Cardiac muscle cell (in vitro differentiated cells and primary cell): Measurements from ENCODE around the gene ZAR1. TPM values are rescaled to one million over a fixed set of nuclear protein-coding genes. Genes with fewer than 3 reads are reported as not detected.
A peak's percentile ranks its signal among the peaks of the same experiment; 100 is the strongest.
"Not testable (repeated sequence)": the region's sequence is repeated elsewhere in the genome, so short reads cannot be mapped to it uniquely, and the experiment has no call there.

Experiments
- DNase-seq, 2 donors: peaks; one replicate each; pipeline versions ENCODE4 v3.0.0 to v3.0.0-alpha.2; 2010 to 2017; ENCODE audit warnings: low read depth in 1 of 2, low spot score in 1 of 2
- H3K27ac ChIP-seq: fragments of 200-600 bp; sonication (generic); 2 replicates; pipeline ENCODE4 v1.5.1; 2016
- H3K27me3 ChIP-seq: fragments of 200-600 bp; sonication (generic); 2 replicates; pipeline ENCODE4 v1.6.0; 2016; ENCODE audit warnings: control low read depth
- H3K36me3 ChIP-seq: fragments of 200-600 bp; sonication (generic); 2 replicates; pipeline ENCODE4 v1.5.1; 2016; ENCODE audit warnings: control low read depth
- H3K4me1 ChIP-seq: fragments of 200-600 bp; sonication (generic); 2 replicates; pipeline ENCODE4 v1.8.1; 2017; ENCODE audit warnings: low read depth, mild to moderate bottlenecking, mixed run types
- H3K4me3 ChIP-seq: fragments of 200-600 bp; sonication (generic); 2 replicates; pipeline ENCODE4 v1.5.1; 2016; ENCODE audit warnings: mild to moderate bottlenecking
- H3K9me3 ChIP-seq: fragments of 200-600 bp; sonication (generic); 2 replicates; pipeline ENCODE4 v1.5.1; 2017; ENCODE audit warnings: low read depth, mild to moderate bottlenecking, control low read depth
- polyA plus RNA-seq: library from polyadenylated mRNA; unstranded; fragments of >200 nt; fragmentation: Nextera tagmentation; extraction: Ambion mirVana; gene quantifications from 2 replicates; pipeline ENCODE4 v1.2.1, GENCODE V29; 2016
- total RNA-seq: library from RNA; depleted of rRNA; stranded (reverse); fragments of >200 nt; gene quantifications from 2 replicates; pipeline ENCODE4 v1.2.3, GENCODE V29; 2016
- TF ChIP-seq, protein P1 (sequence below): IDR thresholded peaks from 2 replicates; pipeline ENCODE4 v1.5.1; 2012; ENCODE audit warnings: low read depth, mild to moderate bottlenecking, low read length

Gene ZAR1
- total RNA-seq (not detected in 2 replicates), polyA plus RNA-seq (not detected in 2 replicates)

- H3K36me3 ChIP-seq, result no peaks in the 10 kb centered on the region
- no peaks in the 10 kb centered on the region for H3K9me3 ChIP-seq
- H3K4me1 ChIP-seq, result no peaks in the 10 kb centered on the region
- H3K27ac ChIP-seq, result no peak within 1 kb of the TSS
- DNase-seq, result peak in 1 of 2 donors; percentile 18
- TF ChIP-seq, protein P1, sequence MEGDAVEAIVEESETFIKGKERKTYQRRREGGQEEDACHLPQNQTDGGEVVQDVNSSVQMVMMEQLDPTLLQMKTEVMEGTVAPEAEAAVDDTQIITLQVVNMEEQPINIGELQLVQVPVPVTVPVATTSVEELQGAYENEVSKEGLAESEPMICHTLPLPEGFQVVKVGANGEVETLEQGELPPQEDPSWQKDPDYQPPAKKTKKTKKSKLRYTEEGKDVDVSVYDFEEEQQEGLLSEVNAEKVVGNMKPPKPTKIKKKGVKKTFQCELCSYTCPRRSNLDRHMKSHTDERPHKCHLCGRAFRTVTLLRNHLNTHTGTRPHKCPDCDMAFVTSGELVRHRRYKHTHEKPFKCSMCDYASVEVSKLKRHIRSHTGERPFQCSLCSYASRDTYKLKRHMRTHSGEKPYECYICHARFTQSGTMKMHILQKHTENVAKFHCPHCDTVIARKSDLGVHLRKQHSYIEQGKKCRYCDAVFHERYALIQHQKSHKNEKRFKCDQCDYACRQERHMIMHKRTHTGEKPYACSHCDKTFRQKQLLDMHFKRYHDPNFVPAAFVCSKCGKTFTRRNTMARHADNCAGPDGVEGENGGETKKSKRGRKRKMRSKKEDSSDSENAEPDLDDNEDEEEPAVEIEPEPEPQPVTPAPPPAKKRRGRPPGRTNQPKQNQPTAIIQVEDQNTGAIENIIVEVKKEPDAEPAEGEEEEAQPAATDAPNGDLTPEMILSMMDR, result no peak
- peak within 1 kb of the TSS; percentile 23 for H3K4me3 ChIP-seq
- H3K27me3 ChIP-seq, result peaks cover 74% of the 10 kb centered on the region
Measured at GRCh38 chr4:48490012-48490679, at the start of gene ZAR1. TSS of gene ZAR1 (plus strand) at chr4:48490252. CDS start at chr4:48490292, 40 bp downstream.

- H3K27ac ChIP-seq, H3K4me3 ChIP-seq, H3K27me3 ChIP-seq, H3K4me1 ChIP-seq, DNase-seq, H3K36me3 ChIP-seq, H3K9me3 ChIP-seq: not testable (repeated sequence)
Measured at GRCh38 chr4:48440914-48441313, 49.1 kb upstream of the ZAR1 start.

DNA sequence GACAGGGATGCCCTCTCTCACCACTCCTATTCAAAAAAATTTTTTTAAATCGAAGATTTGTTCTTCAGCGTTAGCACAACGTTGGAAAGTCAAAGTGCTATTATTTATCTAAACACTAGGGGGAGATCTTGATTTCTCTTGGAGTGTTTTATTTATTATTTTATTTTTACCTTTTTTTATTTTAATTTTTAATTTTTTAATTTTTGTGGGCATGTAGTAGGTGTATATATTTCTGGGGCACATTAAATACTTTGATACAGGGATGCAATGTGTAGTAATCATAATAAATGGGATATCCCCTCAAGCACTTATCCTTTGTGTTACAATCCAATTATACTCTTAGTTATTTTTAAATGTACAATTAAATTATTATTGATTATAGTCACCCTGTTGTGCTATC lies 44.3 kb upstream of the ZAR1 start:
- peak; percentile 22 to 35 for DNase-seq
- no peaks in the 10 kb centered on the region for H3K27me3 ChIP-seq
- TF ChIP-seq, protein P1, result peak; percentile 43

GRCh38 chr4:48446642-48447041 lies 43.4 kb upstream of the ZAR1 start:
- DNase-seq, result no peak
- Histone ChIP-seq H3K27ac (no peak overlapping the region), H3K9me3 (no peaks in the 10 kb centered on the region), H3K36me3 (no peaks in the 10 kb centered on the region), H3K4me1 (no peaks in the 10 kb centered on the region), H3K4me3 (no peak overlapping the region), H3K27me3 (no peaks in the 10 kb centered on the region)
- TF ChIP-seq, protein P1, result no peak

More for the DNA sequence above, 44.3 kb upstream of the ZAR1 start:
- H3K9me3 ChIP-seq, result no peaks in the 10 kb centered on the region
- no peaks in the 10 kb centered on the region for H3K36me3 ChIP-seq
- H3K4me1 ChIP-seq, result no peaks in the 10 kb centered on the region
- no peak overlapping the region for H3K27ac ChIP-seq
- no peak overlapping the region for H3K4me3 ChIP-seq

- Histone ChIP-seq H3K36me3 (no peaks in the 10 kb centered on the region), H3K27me3 (no peaks in the 10 kb centered on the region), H3K27ac (no peak overlapping the region), H3K9me3 (no peaks in the 10 kb centered on the region), H3K4me1 (no peaks in the 10 kb centered on the region), H3K4me3 (no peak overlapping the region)
- DNase-seq, result no peak
- TF ChIP-seq, protein P1, result no peak
Measured at GRCh38 chr4:48449151-48449550, 40.9 kb upstream of the ZAR1 start.

DNA sequence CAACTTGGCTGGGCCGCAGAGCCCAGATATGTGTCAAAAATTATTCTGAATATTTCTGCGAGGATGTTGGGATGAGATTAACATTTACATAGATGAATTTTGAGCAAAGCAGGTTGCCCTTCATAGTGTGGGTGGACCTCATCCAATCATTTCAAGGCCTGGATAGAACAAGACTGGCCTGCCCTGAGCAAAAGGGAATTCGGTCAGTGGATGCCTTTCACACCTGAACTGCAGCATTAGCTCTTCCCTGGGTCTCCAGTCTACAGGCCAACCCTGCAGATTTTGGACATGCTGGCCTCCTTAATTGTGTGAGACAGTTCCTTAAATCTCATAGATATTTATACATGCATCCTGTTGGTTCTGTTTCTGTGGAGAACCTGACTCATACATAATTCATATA lies 39.3 kb upstream of the ZAR1 start:
- Histone ChIP-seq H3K9me3 (no peaks in the 10 kb centered on the region), H3K4me1 (no peaks in the 10 kb centered on the region), H3K36me3 (no peaks in the 10 kb centered on the region), H3K27ac (no peak overlapping the region), H3K27me3 (no peaks in the 10 kb centered on the region), H3K4me3 (no peak overlapping the region)
- TF ChIP-seq, protein P1, result no peak
- no peak for DNase-seq

- not testable (repeated sequence) for H3K27ac ChIP-seq, DNase-seq, H3K4me1 ChIP-seq, H3K27me3 ChIP-seq, H3K4me3 ChIP-seq, H3K36me3 ChIP-seq, H3K9me3 ChIP-seq
Measured at GRCh38 chr4:48451656-48452055, 38.4 kb upstream of the ZAR1 start.
